Psoas muscle (tissue), 8 donors: ENCODE results near the gene AGAP2. TPM values are rescaled to one million over a fixed set of nuclear protein-coding genes. Genes with fewer than 3 reads are reported as not detected.

Source experiments
- ATAC-seq, 4 donors: fragments of 200-7000 bp; cut with Tn5 transposase; one replicate each; pipeline ENCODE4 v1.9.1; 2020; ENCODE audit warnings: moderate library complexity in 3 of 4, mild to moderate bottlenecking in 2 of 4
- DNase-seq, 2 donors: peaks; one replicate each; pipeline ENCODE4 v3.0.0-alpha.2; 2020
- H3K27ac ChIP-seq: fragments of 200-600 bp; one replicate; pipeline ENCODE4 v1.8.0; 2022
- H3K27me3 ChIP-seq, 3 donors: fragments of 200-600 bp in 1 of 3; one replicate each; pipeline versions ENCODE4 v1.6.1 to v1.8.0; 2013 to 2022; ENCODE audit warnings: low read length in 2 of 3, mild to moderate bottlenecking in 2 of 3, moderate library complexity in 1 of 3; ENCODE audit not compliant: insufficient read depth in 3 of 3
- H3K36me3 ChIP-seq, 2 donors: fragments of 200-600 bp in 1 of 2; one replicate each; pipeline versions ENCODE4 v1.6.1 to v1.8.0; 2013 to 2022; ENCODE audit warnings: low read depth in 1 of 2, mild to moderate bottlenecking in 1 of 2, moderate library complexity in 1 of 2; ENCODE audit not compliant: insufficient read depth in 1 of 2
- H3K4me1 ChIP-seq: fragments of 200-600 bp; one replicate; pipeline ENCODE4 v1.8.0; 2022
- H3K4me3 ChIP-seq: fragments of 200-600 bp; one replicate; pipeline ENCODE4 v1.8.0; 2022; ENCODE audit warnings: mild to moderate bottlenecking
- H3K9me3 ChIP-seq: fragments of 200-600 bp; one replicate; pipeline ENCODE4 v1.8.0; 2022
- CTCF ChIP-seq: fragments of 200-600 bp; IDR thresholded peaks from one replicate; pipeline ENCODE4 v1.8.0; 2022; ENCODE audit warnings: antibody characterized with exemption
- WGBS, 3 donors: extraction: QIAGEN DNeasy Blood & Tissue Kit; methylation state at CpG; one replicate each; pipeline versions ENCODE4 v1.1.6 to v1.1.7; 2013; 5-methylcytosine and 5-hydroxymethylcytosine counted together
- intact Hi-C, 2 donors: fragments of 100-400 bp; cut with DNase I; formaldehyde crosslinking; loops; one replicate each; pipeline versions ENCODE4 v1.11.0 to v1.14.2; 2022
- polyA plus RNA-seq, 3 donors: library from polyadenylated mRNA; stranded (reverse); fragments of 200-250 nt; gene quantifications; one replicate each; pipeline ENCODE4 v1.2.3, GENCODE V29; 2013
- total RNA-seq, 4 donors: library from RNA; stranded (reverse); fragmentation: NEBNext Ultra II Directional in 2 of 4; extraction: Animal tissue kit (Norgen Biotek cat#: 25700) in 2 of 4; gene quantifications; one replicate each; pipeline versions ENCODE4 v1.2.1 to v1.2.4, GENCODE V29; 2021 to 2023
- donor health status: healthy with polysubstance abuse.
- donor health status: DM: no; HTN: no; CAD: no; lungs with moderate emphysema.
- donor health status: Bipolar disorder and iron deficiency.
- donor health status: healthy.
- donor health status: DM: yes; HTN: yes; CAD: no.
- donor health status: DM: no; HTN: no; CAD: no.
- donor health status: DM: no; HTN: no; CAD: no.
- donor health status: DM: yes; HTN: yes; CAD: no.

Gene AGAP2
- total and polyA plus RNA-seq, 7 donors = 2.5 to 9.6 (median 3.9) TPM

- 2 to 4% (median 2%) methylated on average over 5 of the region's 5 CpGs for WGBS, 3 donors
- ATAC-seq (no peak), DNase-seq (no peak)
- Histone ChIP-seq H3K4me1 (peaks cover 26% of the 10 kb centered on the region), H3K36me3 (peaks cover 13 to 38% of the 10 kb centered on the region in 2 donors), H3K4me3 (peak overlapping the region; percentile 93), H3K27me3 (peaks cover 0 to 4% (median 0%) of the 10 kb centered on the region in 3 donors), H3K9me3 (no peaks in the 10 kb centered on the region), H3K27ac (no peak overlapping the region)
- TF ChIP-seq CTCF = no peak
- intact Hi-C loops = no loop called here
Observed at GRCh38 chr12:57752668-57753000, 14.1 kb upstream of the AGAP2 start.

- peak; percentile 91 to 95 (median 93) for ATAC-seq
Observed at GRCh38 chr12:57751788-57752667, 13.5 kb upstream of the AGAP2 start, which contains the start of gene CDK4. Gene CDK4 (minus strand): TSS chr12:57752310. CDS start chr12:57751717, 593 bp downstream.

GRCh38 chr12:57751432-57751787 is 12.9 kb upstream of the AGAP2 start:
- ATAC-seq (peak in 1 of 4 donors; percentile 0), DNase-seq (no peak)
- peaks cover 0 to 4% (median 0%) of the 10 kb centered on the region in 3 donors for H3K27me3 ChIP-seq
- no peak for TF ChIP-seq CTCF
- WGBS, 3 donors = 6 to 12% (median 7%) methylated on average over 8 of the region's 8 CpGs
- H3K4me3 ChIP-seq = peak overlapping the region; percentile 93
- peaks cover 20 to 45% of the 10 kb centered on the region in 2 donors for H3K36me3 ChIP-seq
- H3K9me3 ChIP-seq = no peaks in the 10 kb centered on the region
- H3K4me1 ChIP-seq = peaks cover 26% of the 10 kb centered on the region
- peak overlapping the region; percentile 96 for H3K27ac ChIP-seq
- intact Hi-C loops = no loop called here

More at GRCh38 chr12:57751788-57752667, 13.5 kb upstream of the AGAP2 start, which contains the start of gene CDK4:
- intact Hi-C loops = no loop called here
- Histone ChIP-seq H3K36me3 (peaks cover 17 to 39% of the 10 kb centered on the region in 2 donors), H3K9me3 (no peaks in the 10 kb centered on the region), H3K4me1 (peaks cover 26% of the 10 kb centered on the region), H3K27ac (peak within 1 kb of the TSS; percentile 96), H3K4me3 (peak within 1 kb of the TSS; percentile 93), H3K27me3 (peaks cover 0 to 4% (median 0%) of the 10 kb centered on the region in 3 donors)
- TF ChIP-seq CTCF = no peak
- WGBS, 3 donors = 0% methylated on average over 48 to 58 of the region's 58 CpGs
- DNase-seq = peak; percentile 99 to 100

- peak overlapping the region; percentile 93 for H3K4me3 ChIP-seq
- no peaks in the 10 kb centered on the region for H3K9me3 ChIP-seq
Observed at GRCh38 chr12:57750561-57751431, 12.3 kb upstream of the AGAP2 start.

More at GRCh38 chr12:57750561-57751431, 12.3 kb upstream of the AGAP2 start:
- TF ChIP-seq CTCF = no peak
- intact Hi-C loops = no loop called here
- peaks cover 20 to 51% of the 10 kb centered on the region in 2 donors for H3K36me3 ChIP-seq
- 71 to 80% (median 75%) methylated on average over 15 of the region's 15 CpGs for WGBS, 3 donors
- peak overlapping the region; percentile 96 for H3K27ac ChIP-seq
- H3K4me1 ChIP-seq = peaks cover 24% of the 10 kb centered on the region
- no peak for ATAC-seq
- peaks cover 0 to 1% (median 0%) of the 10 kb centered on the region in 3 donors for H3K27me3 ChIP-seq
- no peak for DNase-seq
